WTC11 (cell line): ENCODE measurements around the gene KCNK7. TPM values are rescaled to one million over a fixed set of nuclear protein-coding genes. Genes with fewer than 3 reads are reported as not detected.
A peak's percentile ranks its signal among the peaks of the same experiment; 100 is the strongest.

Source experiments
- ATAC-seq: fragments of 200-7000 bp; cut with Tn5 transposase; 2 replicates; pipeline ENCODE4 v1.10.0; 2021; ENCODE audit warnings: mild to moderate bottlenecking, moderate library complexity
- CTCF ChIA-PET: fragments of 300-600 bp; sonication (Branson Sonifier 250); formaldehyde crosslinking; loops from one replicate; lab custom pipeline; 2021; ENCODE audit warnings: antibody characterized with exemption; lab: Charles Lee
- POLR2A ChIA-PET: fragments of 350-600 bp; sonication (Branson Sonifier 250); formaldehyde crosslinking; loops from one replicate; lab custom pipeline; 2021; ENCODE audit warnings: antibody characterized with exemption; lab: Charles Lee
- DNase-seq: peaks from one replicate; pipeline ENCODE4 v3.0.0; 2021; ENCODE audit warnings: low spot score
- H3K27ac Mint-ChIP-seq: 2 replicates; pipeline ENCODE4 v1.8.0; 2021; ENCODE audit warnings: mixed read lengths
- H3K27me3 Mint-ChIP-seq: 2 replicates; pipeline ENCODE4 v1.8.0; 2021; ENCODE audit warnings: low read depth, mild to moderate bottlenecking, moderate library complexity, mixed read lengths
- H3K36me3 Mint-ChIP-seq: 2 replicates; pipeline ENCODE4 v1.8.0; 2021; ENCODE audit warnings: mixed read lengths
- H3K4me1 Mint-ChIP-seq: 2 replicates; pipeline ENCODE4 v1.8.0; 2022; ENCODE audit warnings: mixed read lengths
- H3K4me3 Mint-ChIP-seq: 2 replicates; pipeline ENCODE4 v1.8.0; 2021; ENCODE audit warnings: mild to moderate bottlenecking, moderate library complexity, mixed read lengths
- H3K9me3 Mint-ChIP-seq: 2 replicates; pipeline ENCODE4 v1.8.0; 2021; ENCODE audit warnings: mixed read lengths
- ATF6 ChIP-seq: sonication (generic); formaldehyde crosslinking; IDR thresholded peaks from 2 replicates; pipeline ENCODE4 v1.8.1; 2023; ENCODE audit warnings: mild to moderate bottlenecking, missing genetic modification reagents
- E2F4 ChIP-seq: sonication (generic); formaldehyde crosslinking; IDR thresholded peaks from 2 replicates; pipeline ENCODE4 v1.8.1; 2022; ENCODE audit warnings: low read depth, mild to moderate bottlenecking, moderate library complexity, missing genetic modification reagents, borderline replicate concordance
- HMGXB4 ChIP-seq: sonication (generic); formaldehyde crosslinking; IDR thresholded peaks from 2 replicates; pipeline ENCODE4 v1.8.1; 2023; ENCODE audit warnings: mild to moderate bottlenecking, moderate library complexity, missing genetic modification reagents
- OVOL2 ChIP-seq: fragments of 250-450 bp; sonication (Bioruptor Pico); IDR thresholded peaks from 2 replicates; pipeline ENCODE4 v1.9.0; 2021; ENCODE audit warnings: mild to moderate bottlenecking, borderline replicate concordance
- RORB ChIP-seq: fragments of 250-450 bp; sonication (Bioruptor Pico); IDR thresholded peaks from 2 replicates; pipeline ENCODE4 v1.9.0; 2021; ENCODE audit warnings: mild to moderate bottlenecking
- SP1 ChIP-seq: sonication (generic); formaldehyde crosslinking; conservative IDR thresholded peaks from 2 replicates; pipeline ENCODE4 v1.8.1; 2022; ENCODE audit warnings: missing genetic modification reagents
- ZNF416 ChIP-seq: fragments of 250-450 bp; sonication (Bioruptor Pico); IDR thresholded peaks from 2 replicates; pipeline ENCODE4 v1.9.0; 2021; ENCODE audit warnings: mild to moderate bottlenecking, inconsistent platforms
- total RNA-seq: library from RNA; stranded (reverse); gene quantifications from 3 replicates; pipeline ENCODE4 v1.2.3, GENCODE V29; 2021
- TF ChIP-seq, protein P1 (sequence below): sonication (generic); formaldehyde crosslinking; IDR thresholded peaks from 2 replicates; pipeline ENCODE4 v1.8.1; 2022; ENCODE audit warnings: mild to moderate bottlenecking, moderate library complexity, missing genetic modification reagents
- TF ChIP-seq, protein P2 (sequence below): sonication (generic); formaldehyde crosslinking; IDR thresholded peaks from 2 replicates; pipeline ENCODE4 v1.8.1; 2022; ENCODE audit warnings: missing genetic modification reagents, borderline replicate concordance
- TF ChIP-seq, protein P3 (sequence below): sonication (generic); formaldehyde crosslinking; IDR thresholded peaks from 2 replicates; pipeline ENCODE4 v1.8.0; 2022; ENCODE audit warnings: mild to moderate bottlenecking, missing genetic modification reagents
- TF ChIP-seq, protein P4 (sequence below): fragments of 250-450 bp; sonication (Bioruptor Pico); IDR thresholded peaks from 2 replicates; pipeline ENCODE4 v1.9.0; 2021; ENCODE audit warnings: mild to moderate bottlenecking, borderline replicate concordance

The KCNK7 gene
- total RNA-seq, 1 experiment from 2014 or later, result 1.4 TPM

- peak; percentile 59; the same call in 1 of the 2 replicates for TF ChIP-seq E2F4 (CRISPR knock-in tag)
- TF ChIP-seq, protein P1, sequence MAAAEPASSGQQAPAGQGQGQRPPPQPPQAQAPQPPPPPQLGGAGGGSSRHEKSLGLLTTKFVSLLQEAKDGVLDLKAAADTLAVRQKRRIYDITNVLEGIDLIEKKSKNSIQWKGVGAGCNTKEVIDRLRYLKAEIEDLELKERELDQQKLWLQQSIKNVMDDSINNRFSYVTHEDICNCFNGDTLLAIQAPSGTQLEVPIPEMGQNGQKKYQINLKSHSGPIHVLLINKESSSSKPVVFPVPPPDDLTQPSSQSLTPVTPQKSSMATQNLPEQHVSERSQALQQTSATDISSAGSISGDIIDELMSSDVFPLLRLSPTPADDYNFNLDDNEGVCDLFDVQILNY (CRISPR knock-in tag), result peak; percentile 92
- TF ChIP-seq HMGXB4 (CRISPR knock-in tag), result peak; percentile 71; the same call in 1 of the 2 replicates
- TF ChIP-seq ZNF416 (CRISPR knock-in tag), result 0 out of 2 replicates have a peak, but pooled peaks have one; percentile 11
- peak; percentile 81 for TF ChIP-seq SP1
Measured at GRCh38 chr11:65637794-65638419, 42.3 kb upstream of the KCNK7 start, which contains the start of gene SIPA1 (continued).

- Mint-ChIP-seq H3K9me3 (no peaks in the 10 kb centered on the region), H3K4me1 (peaks cover 22% of the 10 kb centered on the region), H3K4me3 (peak overlapping the region; percentile 57; the same call in 1 of the 2 replicates), H3K36me3 (peaks cover 14% of the 10 kb centered on the region), H3K27ac (peak overlapping the region; percentile 94), H3K27me3 (no peaks in the 10 kb centered on the region)
- ATAC-seq (no peak), DNase-seq (no peak)
- no peak for TF ChIP-seq ATF6
- TF ChIP-seq, protein P2, sequence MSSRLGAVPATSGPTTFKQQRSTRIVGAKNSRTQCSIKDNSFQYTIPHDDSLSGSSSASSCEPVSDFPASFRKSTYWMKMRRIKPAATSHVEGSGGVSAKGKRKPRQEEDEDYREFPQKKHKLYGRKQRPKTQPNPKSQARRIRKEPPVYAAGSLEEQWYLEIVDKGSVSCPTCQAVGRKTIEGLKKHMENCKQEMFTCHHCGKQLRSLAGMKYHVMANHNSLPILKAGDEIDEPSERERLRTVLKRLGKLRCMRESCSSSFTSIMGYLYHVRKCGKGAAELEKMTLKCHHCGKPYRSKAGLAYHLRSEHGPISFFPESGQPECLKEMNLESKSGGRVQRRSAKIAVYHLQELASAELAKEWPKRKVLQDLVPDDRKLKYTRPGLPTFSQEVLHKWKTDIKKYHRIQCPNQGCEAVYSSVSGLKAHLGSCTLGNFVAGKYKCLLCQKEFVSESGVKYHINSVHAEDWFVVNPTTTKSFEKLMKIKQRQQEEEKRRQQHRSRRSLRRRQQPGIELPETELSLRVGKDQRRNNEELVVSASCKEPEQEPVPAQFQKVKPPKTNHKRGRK (CRISPR knock-in tag), result 0 out of 2 replicates have a peak, but pooled peaks have one; percentile 41
- ChIA-PET POLR2A (interaction anchor here (0.7 to 2.1 kb wide), 9 partner anchors 10 to 222 kb away, joined by 3 to 20 read pairs (median 6); partner anchors contain the start of genes CFL1, FAM89B, MUS81 and PCNX3), CTCF (interaction anchor here (0.6 to 2.6 kb wide), 29 partner anchors 10 to 949 kb away, joined by 3 to 36 read pairs (median 8); partner anchors contain the start of genes CCDC85B, FAM89B, FIBP and KAT5)
Measured at GRCh38 chr11:65637032-65637557, 41.5 kb upstream of the KCNK7 start.

DNA sequence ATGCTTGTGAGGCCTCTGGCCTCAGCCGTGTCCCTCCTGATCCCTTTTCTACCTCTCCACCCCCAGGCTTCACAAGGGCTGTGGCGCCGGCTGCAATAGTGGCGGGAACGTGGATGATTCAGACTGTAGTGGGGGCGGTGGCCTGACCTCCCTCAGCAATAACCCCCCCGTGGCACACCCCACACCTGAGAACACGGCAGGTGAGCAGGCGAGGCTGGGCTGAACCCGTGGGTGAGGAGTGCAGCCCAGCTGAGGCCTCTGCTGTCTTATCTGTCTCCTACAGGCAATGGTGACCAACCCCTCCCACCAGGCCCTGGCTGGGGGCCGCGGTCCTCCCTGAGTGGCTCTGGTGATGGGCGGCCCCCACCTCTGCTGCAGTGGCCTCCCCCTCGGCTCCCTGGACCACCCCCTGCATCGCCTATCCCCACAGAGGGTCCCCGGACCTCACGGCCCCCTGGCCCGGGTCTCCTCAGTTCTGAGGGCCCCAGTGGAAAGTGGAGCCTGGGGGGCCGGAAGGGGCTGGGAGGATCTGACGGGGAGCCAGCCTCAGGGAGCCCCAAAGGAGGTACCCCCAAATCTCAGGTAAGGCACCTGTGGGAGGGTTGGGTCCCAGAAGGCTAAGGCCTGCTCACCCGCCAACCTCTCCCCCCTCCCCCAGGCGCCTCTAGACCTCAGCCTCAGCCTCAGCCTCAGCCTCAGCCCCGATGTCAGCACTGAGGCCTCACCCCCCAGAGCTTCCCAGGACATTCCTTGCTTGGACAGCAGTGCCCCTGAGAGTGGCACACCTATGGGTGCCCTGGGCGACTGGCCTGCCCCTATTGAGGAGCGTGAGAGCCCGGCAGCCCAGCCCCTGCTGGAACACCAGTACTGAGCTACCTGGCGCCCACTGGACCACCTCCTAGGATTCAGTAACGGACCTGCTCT, 40.8 kb upstream of the KCNK7 start:
- no peaks in the 10 kb centered on the region for H3K9me3 Mint-ChIP-seq
- peaks cover 16% of the 10 kb centered on the region for H3K4me1 Mint-ChIP-seq
- ChIA-PET CTCF (interaction anchor here (0.6 to 2.2 kb wide), 2 partner anchors 11 to 90 kb away, joined by 3 to 8 read pairs; no protein-coding TSS in a partner anchor), POLR2A (no interaction called here)
- peak overlapping the region; percentile 94 for H3K27ac Mint-ChIP-seq
- H3K27me3 Mint-ChIP-seq, result no peaks in the 10 kb centered on the region
- ATAC-seq, result no peak
- H3K4me3 Mint-ChIP-seq, result no peak overlapping the region
- no peak for DNase-seq
- H3K36me3 Mint-ChIP-seq, result peaks cover 14% of the 10 kb centered on the region
- TF ChIP-seq RORB (CRISPR knock-in tag) (no peak), OVOL2 (CRISPR knock-in tag) (no peak)
- TF ChIP-seq, protein P3, sequence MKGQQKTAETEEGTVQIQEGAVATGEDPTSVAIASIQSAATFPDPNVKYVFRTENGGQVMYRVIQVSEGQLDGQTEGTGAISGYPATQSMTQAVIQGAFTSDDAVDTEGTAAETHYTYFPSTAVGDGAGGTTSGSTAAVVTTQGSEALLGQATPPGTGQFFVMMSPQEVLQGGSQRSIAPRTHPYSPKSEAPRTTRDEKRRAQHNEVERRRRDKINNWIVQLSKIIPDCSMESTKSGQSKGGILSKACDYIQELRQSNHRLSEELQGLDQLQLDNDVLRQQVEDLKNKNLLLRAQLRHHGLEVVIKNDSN (CRISPR knock-in tag), result no peak
- TF ChIP-seq, protein P4, sequence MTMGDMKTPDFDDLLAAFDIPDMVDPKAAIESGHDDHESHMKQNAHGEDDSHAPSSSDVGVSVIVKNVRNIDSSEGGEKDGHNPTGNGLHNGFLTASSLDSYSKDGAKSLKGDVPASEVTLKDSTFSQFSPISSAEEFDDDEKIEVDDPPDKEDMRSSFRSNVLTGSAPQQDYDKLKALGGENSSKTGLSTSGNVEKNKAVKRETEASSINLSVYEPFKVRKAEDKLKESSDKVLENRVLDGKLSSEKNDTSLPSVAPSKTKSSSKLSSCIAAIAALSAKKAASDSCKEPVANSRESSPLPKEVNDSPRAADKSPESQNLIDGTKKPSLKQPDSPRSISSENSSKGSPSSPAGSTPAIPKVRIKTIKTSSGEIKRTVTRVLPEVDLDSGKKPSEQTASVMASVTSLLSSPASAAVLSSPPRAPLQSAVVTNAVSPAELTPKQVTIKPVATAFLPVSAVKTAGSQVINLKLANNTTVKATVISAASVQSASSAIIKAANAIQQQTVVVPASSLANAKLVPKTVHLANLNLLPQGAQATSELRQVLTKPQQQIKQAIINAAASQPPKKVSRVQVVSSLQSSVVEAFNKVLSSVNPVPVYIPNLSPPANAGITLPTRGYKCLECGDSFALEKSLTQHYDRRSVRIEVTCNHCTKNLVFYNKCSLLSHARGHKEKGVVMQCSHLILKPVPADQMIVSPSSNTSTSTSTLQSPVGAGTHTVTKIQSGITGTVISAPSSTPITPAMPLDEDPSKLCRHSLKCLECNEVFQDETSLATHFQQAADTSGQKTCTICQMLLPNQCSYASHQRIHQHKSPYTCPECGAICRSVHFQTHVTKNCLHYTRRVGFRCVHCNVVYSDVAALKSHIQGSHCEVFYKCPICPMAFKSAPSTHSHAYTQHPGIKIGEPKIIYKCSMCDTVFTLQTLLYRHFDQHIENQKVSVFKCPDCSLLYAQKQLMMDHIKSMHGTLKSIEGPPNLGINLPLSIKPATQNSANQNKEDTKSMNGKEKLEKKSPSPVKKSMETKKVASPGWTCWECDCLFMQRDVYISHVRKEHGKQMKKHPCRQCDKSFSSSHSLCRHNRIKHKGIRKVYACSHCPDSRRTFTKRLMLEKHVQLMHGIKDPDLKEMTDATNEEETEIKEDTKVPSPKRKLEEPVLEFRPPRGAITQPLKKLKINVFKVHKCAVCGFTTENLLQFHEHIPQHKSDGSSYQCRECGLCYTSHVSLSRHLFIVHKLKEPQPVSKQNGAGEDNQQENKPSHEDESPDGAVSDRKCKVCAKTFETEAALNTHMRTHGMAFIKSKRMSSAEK, result no peak
